Keratinocyte (primary cell): ENCODE results near the gene STK32B. TPM values are rescaled to one million over a fixed set of nuclear protein-coding genes. Genes with fewer than 3 reads are reported as not detected.

Source experiments
- DNase-seq: peaks from one replicate; pipeline ENCODE4 v3.0.0-alpha.2; 2011; ENCODE audit warnings: low read depth, missing footprints, low spot score
- FAIRE-seq: peaks from 2 replicates; lab custom pipeline; 2011; peaks lifted over from hg19 to GRCh38; lab: Jason Lieb, UNC
- H2AFZ ChIP-seq: 2 replicates; pipeline ENCODE4 v1.6.0; 2012; ENCODE audit warnings: low read length, control low read depth, inconsistent platforms; ENCODE audit not compliant: control insufficient read depth
- H3K27ac ChIP-seq: 2 replicates; pipeline ENCODE4 v1.5.1; 2011; ENCODE audit warnings: low read length; ENCODE audit not compliant: control insufficient read depth, insufficient read depth
- H3K27me3 ChIP-seq: 3 replicates; pipeline ENCODE4 v1.6.0; 2011; ENCODE audit warnings: low read length; ENCODE audit not compliant: control insufficient read depth, insufficient read depth; ENCODE audit errors: extremely low read depth
- H3K36me3 ChIP-seq, 2 experiments: 2 replicates in 1 of 2; 3 replicates in 1 of 2; pipeline ENCODE4 v1.5.1; 2011; ENCODE audit warnings: low read length in 2 of 2, mild to moderate bottlenecking in 1 of 2; ENCODE audit not compliant: control insufficient read depth in 2 of 2, insufficient read depth in 2 of 2; ENCODE audit errors: extremely low read depth in 1 of 2
- H3K4me1 ChIP-seq: 3 replicates; pipeline ENCODE4 v1.5.1; 2011; ENCODE audit warnings: low read length; ENCODE audit not compliant: control insufficient read depth, insufficient read depth; ENCODE audit errors: extremely low read depth
- H3K4me2 ChIP-seq: 3 replicates; pipeline ENCODE4 v1.6.0; 2011; ENCODE audit warnings: low read depth, low read length; ENCODE audit not compliant: control insufficient read depth, insufficient read depth; ENCODE audit errors: extremely low read depth
- H3K4me3 ChIP-seq, 3 experiments: fragments of 200-600 bp in 1 of 3; sonication (generic) in 1 of 3; 2 replicates in 2 of 3; 3 replicates in 1 of 3; pipeline ENCODE4 v1.5.1; 2011 to 2016; ENCODE audit warnings: low read length in 3 of 3, mild to moderate bottlenecking in 3 of 3, control low read depth in 2 of 3, inconsistent platforms in 1 of 3, low read depth in 1 of 3, mixed read lengths in 1 of 3, mixed run types in 1 of 3, moderate library complexity in 1 of 3; ENCODE audit not compliant: control insufficient read depth in 2 of 3, insufficient read depth in 2 of 3; ENCODE audit errors: extremely low read depth in 1 of 3
- H3K79me2 ChIP-seq: 2 replicates; pipeline ENCODE4 v1.6.0; 2012; ENCODE audit warnings: low read length; ENCODE audit not compliant: control insufficient read depth, insufficient read depth
- H3K9ac ChIP-seq: 3 replicates; pipeline ENCODE4 v1.6.0; 2011; ENCODE audit warnings: low read length; ENCODE audit not compliant: control insufficient read depth, insufficient read depth; ENCODE audit errors: extremely low read depth
- H3K9me1 ChIP-seq: 3 replicates; pipeline ENCODE4 v1.6.0; 2011; ENCODE audit warnings: low read length; ENCODE audit not compliant: control insufficient read depth, insufficient read depth; ENCODE audit errors: extremely low read depth
- H3K9me3 ChIP-seq: 2 replicates; pipeline ENCODE4 v1.5.1; 2012; ENCODE audit warnings: low read depth, low read length; ENCODE audit not compliant: control insufficient read depth
- H4K20me1 ChIP-seq: 3 replicates; pipeline ENCODE4 v1.6.0; 2011; ENCODE audit warnings: low read length; ENCODE audit not compliant: control insufficient read depth, insufficient read depth; ENCODE audit errors: extremely low read depth
- CTCF ChIP-seq, 3 experiments: IDR thresholded peaks in 1 of 3; conservative IDR thresholded peaks in 1 of 3; optimal IDR thresholded peaks in 1 of 3; 2 replicates in 2 of 3; 3 replicates in 1 of 3; pipeline versions ENCODE3 to v1.5.1; 2011; ENCODE audit warnings: low read length in 3 of 3, mild to moderate bottlenecking in 3 of 3, moderate library complexity in 2 of 3, control low read depth in 1 of 3, inconsistent platforms in 1 of 3; ENCODE audit not compliant: insufficient read depth in 2 of 3; ENCODE audit errors: extremely low read depth in 1 of 3
- EZH2 ChIP-seq: IDR thresholded peaks from one replicate; pipeline ENCODE4 v1.6.1; 2012; ENCODE audit warnings: inconsistent platforms, mild to moderate bottlenecking, low read length, moderate library complexity
- dilution Hi-C: fragments of 300-500 bp; cut with MboI; formaldehyde crosslinking; loops from one replicate; pipeline ENCODE4 v1.7.0; 2020; ENCODE audit warnings: low sequenced_read_pairs; ENCODE audit not compliant: extremely low pct_ligation_motif_present
- polyA plus RNA-seq, 5 experiments: library from polyadenylated mRNA; depleted of rRNA in 3 of 5; stranded (reverse) in 3 of 5; stranded (forward) in 1 of 5; unstranded in 1 of 5; fragments of >200 nt; gene quantifications; 1 replicate in 1 of 5; 2 replicates in 3 of 5; 3 replicates in 1 of 5; pipeline versions ENCODE4 v1.2.1 to v1.2.3, GENCODE V29; 2011 to 2012; ENCODE audit warnings: missing spikeins in 2 of 5, low read depth in 1 of 5, low replicate concordance in 1 of 5

Gene STK32B
- polyA plus RNA-seq, 1 donor (not counting 4 experiments of a cell fraction or from before 2014, with no cell fraction given) = 3.4 TPM

DNA sequence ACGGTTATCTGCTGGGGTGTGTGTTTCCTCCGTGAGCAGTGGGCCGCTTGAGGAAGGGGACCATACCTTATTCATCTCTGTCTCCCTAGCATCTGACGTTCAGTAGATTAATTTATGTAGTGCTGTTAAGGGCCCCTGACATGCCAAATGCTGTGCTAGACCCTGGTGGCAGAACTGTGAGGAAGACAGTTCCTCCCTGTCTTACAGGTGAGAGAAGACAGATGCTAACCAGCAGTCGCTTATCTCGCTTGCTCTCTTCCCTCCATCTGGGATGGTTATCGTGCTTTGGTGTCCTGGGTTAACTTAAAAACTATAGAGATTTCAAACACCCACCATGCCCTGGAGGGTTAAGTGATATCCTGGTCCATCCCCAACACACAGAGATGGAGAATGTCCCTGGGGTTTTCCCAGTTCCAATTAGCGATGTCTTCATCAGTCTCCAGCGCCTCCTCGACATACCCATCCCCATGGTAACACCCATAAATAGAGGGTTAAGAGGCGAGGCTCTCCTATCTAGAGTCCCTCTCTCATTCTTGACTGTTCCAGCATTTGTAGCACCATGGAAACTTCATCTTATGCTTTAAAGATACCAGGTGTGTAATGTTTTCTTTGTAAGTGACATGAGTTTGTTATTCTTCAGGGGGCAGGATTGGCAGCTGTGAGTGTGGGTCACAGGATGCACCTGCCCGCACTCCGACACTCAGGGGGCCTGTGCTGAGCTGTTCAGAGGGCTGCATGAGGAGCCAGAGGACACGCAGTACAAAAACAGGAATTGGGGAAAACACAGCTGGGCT lies 135.2 kb downstream of the STK32B start:
- Histone ChIP-seq H2AFZ (no peak overlapping the region), H3K4me1 (no peaks in the 10 kb centered on the region), H3K9me3 (no peaks in the 10 kb centered on the region), H3K9me1 (no peaks in the 10 kb centered on the region), H3K4me3 (no peak overlapping the region), H3K79me2 (no peaks in the 10 kb centered on the region), H3K27me3 (no peaks in the 10 kb centered on the region), H3K36me3 (no peaks in the 10 kb centered on the region), H3K4me2 (no peak overlapping the region), H3K27ac (no peak overlapping the region), H4K20me1 (no peaks in the 10 kb centered on the region), H3K9ac (no peak overlapping the region)
- no peak for TF ChIP-seq CTCF (optimal IDR thresholded peaks at IDR 0.05 in 1 of 3, IDR thresholded peaks at IDR 0.05 in 1 of 3, conservative IDR thresholded peaks at IDR 0.05 in 1 of 3; ENCODE audit: extremely low read depth in 1 of 3, insufficient read depth in 2 of 3, low read length in 3 of 3)
- no peak for TF ChIP-seq EZH2
- DNase-seq = no peak
- dilution Hi-C loops = no loop called here
- FAIRE-seq = no peak

DNA sequence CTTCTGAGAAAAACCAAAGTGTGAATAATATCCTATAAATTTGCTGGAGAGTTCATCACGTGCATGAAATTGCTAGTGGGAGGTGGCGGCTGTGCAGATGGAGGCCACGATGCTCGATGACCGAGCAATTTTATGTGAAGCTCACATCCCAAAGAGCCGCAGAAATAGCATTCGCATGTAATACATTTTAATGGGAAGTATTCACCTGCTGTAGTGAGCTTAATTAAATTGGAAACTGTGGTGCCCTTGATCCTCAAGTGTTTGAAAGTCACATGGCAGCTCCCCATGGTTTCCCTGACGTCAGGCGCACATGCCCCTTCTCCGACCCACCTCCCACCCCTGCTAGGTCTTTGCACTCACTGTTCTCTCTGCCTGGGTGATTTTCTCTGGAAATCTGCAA lies 136.8 kb downstream of the STK32B start:
- no peak for TF ChIP-seq CTCF (optimal IDR thresholded peaks at IDR 0.05 in 1 of 3, IDR thresholded peaks at IDR 0.05 in 1 of 3, conservative IDR thresholded peaks at IDR 0.05 in 1 of 3; ENCODE audit: extremely low read depth in 1 of 3, insufficient read depth in 2 of 3, low read length in 3 of 3)
- TF ChIP-seq EZH2 = no peak
- no peaks in the 10 kb centered on the region for H4K20me1 ChIP-seq
- no peak overlapping the region for H2AFZ ChIP-seq
- no peaks in the 10 kb centered on the region for H3K4me1 ChIP-seq
- no peaks in the 10 kb centered on the region for H3K9me3 ChIP-seq
- DNase-seq (no peak), FAIRE-seq (no peak)
- no peaks in the 10 kb centered on the region for H3K27me3 ChIP-seq
- no peak overlapping the region for H3K9ac ChIP-seq
- H3K9me1 ChIP-seq = no peaks in the 10 kb centered on the region
- H3K79me2 ChIP-seq = no peaks in the 10 kb centered on the region
- dilution Hi-C loops = no loop called here
- H3K36me3 ChIP-seq = no peaks in the 10 kb centered on the region
- H3K4me2 ChIP-seq = no peak overlapping the region
- no peak overlapping the region for H3K4me3 ChIP-seq
- H3K27ac ChIP-seq = no peak overlapping the region
